ENCODE measurements around the gene S1PR4.
A peak's percentile ranks its signal among the peaks of the same experiment; 100 is the strongest.
"Not testable (repeated sequence)": the region's sequence is repeated elsewhere in the genome, so short reads cannot be mapped to it uniquely, and the experiment has no call there.

The S1PR4 gene

DNA sequence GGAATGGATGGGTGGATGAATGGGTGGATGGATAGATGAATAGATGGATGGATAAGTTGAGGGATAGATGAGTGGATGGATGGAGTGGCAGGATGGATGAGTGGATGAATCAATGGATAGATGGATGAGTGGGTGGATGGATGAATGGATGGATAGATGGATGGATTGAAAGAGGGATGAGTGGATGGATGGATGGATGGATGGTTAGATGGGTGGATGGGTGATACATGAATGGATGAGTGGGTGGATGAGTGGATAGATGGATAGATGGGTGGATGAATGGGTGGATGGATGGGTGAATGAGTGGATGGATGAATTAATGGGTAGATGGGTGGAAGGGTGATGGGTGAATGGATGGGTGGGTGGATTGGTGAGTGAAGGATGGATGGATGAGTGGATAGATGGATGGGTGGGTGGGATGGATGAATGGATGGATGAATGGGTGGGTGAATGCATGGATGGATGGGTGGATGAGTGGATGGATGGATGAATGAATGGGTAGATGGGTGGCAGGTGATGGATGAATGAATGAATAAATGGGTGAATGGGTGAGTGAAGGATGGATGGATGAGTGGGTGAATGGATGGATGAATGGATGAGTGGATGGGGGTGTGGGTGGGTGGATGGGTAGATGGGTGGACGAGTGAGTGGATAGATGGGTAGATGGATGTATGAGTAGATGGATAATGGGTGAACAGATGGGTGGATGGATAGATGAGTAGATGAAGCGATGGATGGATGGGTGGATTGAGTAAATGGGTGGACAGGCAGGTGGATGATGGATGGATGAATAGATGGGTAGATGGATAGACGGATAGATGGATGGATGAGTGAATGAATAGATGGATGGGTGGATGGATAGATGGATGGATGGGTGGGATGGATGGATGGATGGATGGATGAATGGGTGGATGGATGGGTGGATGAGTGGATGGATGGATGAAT is 25.0 kb upstream of the S1PR4 start:
- no peak for DNase-seq

DNA sequence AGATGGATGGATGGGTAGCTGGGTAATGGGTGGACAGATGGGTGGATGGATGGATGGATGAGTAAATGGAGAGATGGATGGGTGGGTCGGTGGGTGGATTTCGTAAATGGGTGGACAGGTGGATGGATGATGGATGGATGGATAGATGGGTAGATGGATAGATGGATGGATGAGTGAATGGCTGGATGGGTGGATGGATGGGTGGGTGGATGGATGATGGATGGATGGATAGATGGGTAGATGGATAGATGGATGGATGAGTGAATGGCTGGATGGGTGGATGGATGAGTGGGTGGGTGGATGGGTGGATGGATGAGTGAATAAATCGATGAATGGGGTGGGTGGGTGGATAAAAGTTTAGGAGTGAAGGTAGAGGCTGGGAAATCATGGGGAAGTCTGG is 24.1 kb upstream of the S1PR4 start:
- DNase-seq: not testable (repeated sequence)

DNA sequence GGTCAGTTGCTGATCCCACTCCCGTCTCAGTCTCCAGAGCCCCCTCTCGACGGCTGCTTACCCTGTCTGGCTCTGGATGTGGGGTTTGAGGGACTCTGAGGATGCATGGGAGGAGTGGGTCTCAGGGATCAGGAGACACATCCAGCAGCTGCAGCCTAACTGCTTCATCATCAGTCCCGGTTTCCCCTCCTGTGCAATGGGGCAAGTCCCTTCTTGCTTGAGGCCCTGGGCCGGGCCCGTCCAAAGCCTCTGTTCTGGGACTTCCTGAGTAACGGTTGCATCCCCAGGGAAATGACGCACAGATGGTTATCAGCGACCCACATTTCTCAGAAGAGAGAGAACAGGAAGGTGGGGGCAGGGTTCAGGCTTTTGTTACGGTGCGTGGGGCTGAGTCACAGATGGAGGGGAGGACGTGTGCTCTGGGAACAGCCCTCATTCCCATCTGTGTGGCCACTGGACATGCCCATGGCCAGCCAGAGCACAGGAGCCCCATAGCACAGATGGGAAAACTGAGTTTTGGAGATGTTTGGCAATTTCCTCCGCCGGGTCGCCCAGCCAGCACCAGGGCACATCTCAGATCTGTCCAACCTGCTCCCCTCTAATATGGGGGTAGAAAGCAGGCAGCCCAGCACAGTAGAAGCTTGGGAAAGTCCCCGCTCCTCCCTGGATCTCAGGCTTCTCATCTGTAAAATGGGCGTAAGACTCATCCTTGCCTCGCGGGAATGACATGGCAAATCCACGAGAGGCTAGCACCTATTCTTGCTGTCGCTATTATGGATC is 23.4 kb upstream of the S1PR4 start:
- peak; percentile 68 to 83 for DNase-seq

DNA sequence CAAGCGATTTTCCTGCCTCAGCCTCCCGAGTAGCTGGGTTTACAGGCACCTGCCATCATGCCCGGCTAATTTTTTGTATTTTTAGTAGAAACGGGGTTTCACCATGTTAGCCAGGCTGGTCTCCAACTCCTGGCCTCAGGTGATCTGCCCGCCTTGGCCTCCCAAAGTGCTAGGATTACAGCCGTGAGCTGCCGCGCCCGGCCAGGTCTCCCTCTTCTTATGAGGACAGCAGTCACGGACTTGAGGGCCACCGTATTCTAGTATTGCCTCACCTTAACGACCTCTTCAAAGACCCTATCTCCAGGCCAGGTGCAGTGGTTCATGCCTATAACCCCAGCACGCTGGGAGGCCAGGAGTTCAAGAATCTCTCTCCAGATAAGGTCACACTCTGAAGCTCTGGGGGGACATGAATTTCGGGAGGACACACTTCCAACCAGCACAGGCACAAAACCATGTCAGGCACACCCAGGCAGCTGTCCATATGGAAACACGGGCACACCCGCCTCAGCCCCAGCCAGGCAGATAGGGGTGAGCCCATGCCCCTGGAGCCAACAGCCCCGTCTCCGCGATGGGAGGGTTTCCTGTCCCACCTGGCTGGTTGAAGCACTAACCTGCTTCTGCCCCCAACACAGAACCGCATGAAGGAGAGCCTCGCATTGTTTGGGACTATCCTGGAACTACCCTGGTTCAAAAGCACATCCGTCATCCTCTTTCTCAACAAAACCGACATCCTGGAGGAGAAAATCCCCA is 21.3 kb upstream of the S1PR4 start:
- no peak for DNase-seq

DNA sequence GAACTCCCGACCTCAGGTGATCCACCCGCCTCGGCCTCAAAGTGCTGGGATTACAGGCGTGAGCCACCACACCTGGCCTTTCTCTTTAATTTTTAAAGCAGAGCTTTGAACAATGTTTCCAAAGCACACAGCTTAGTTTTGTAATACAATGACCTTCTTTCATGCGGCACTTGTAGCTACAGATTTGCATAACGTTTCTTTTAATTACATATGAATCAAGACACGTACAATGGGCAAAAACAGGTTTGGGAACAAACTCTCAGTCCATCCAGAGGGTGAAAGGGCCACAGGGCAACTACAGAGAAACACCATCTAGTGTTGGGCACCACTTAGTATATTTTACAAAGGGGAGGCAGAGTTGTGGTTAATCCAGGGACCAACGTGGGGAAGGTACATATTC is 19.0 kb upstream of the S1PR4 start:
- DNase-seq: no peak

DNA sequence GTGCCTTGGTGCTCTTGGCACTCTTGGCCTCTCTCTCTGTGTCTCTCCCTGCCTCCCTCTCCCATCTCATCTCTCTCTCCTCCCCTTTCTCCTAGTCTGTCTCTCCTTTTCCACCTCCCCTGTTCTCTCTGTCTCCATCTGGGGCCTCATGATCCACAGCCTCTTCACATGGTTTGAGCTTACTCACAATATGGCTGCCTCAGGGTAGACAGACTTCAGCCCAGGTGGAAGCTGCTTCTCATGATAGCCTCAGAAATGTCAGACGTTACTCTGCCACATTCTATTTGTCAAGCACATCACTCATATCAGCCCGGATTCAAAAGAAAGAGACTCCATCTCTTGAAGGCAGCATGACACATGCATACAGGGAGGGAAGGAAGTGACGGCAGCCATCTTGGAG is 18.4 kb upstream of the S1PR4 start:
- DNase-seq: no peak

DNA sequence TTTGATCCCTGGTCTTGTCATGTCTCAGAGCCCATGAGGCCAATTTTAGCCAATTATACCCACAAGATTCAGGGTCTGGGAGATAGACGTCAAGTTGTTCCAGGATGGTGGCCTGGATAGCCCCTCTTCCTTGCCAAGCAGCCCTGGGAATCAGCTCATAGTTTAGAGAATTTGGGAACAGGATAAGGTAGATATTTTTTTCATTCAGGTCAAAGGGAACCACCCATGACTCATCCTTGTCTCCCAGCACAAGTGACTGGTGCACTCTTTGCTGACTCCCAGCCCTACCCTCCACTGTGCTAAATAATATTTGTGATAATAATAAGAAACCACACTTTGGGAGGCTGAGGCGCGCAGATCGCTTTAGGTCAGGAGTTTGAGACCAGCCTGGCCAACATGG is 17.1 kb upstream of the S1PR4 start:
- DNase-seq: no peak

DNA sequence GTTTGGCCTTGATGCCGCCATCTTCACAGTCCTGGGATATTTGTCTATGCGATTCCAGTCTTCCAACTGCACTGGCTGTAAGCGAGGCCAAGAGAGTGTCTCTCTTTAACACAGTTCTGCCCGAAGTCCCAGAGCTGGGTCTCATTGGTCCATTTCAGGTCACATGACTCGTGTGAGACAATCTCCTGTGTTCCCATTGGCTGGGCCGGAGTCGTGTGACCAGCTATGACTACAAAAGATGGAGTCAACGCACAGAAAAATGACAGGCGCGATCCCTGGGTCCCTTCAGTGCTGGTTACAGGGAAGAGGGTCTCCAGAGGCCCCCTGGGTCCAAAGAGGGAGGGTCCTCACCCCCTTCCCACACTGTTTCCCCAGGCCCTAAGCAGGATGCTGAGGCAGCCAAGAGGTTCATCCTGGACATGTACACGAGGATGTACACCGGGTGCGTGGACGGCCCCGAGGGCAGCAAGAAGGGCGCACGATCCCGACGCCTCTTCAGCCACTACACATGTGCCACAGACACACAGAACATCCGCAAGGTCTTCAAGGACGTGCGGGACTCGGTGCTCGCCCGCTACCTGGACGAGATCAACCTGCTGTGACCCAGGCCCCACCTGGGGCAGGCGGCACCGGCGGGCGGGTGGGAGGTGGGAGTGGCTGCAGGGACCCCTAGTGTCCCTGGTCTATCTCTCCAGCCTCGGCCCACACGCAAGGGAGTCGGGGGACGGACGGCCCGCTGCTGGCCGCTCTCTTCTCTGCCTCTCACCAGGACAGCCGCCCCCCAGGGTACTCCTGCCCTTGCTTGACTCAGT is 15.9 kb upstream of the S1PR4 start:
- no peak for DNase-seq

DNA sequence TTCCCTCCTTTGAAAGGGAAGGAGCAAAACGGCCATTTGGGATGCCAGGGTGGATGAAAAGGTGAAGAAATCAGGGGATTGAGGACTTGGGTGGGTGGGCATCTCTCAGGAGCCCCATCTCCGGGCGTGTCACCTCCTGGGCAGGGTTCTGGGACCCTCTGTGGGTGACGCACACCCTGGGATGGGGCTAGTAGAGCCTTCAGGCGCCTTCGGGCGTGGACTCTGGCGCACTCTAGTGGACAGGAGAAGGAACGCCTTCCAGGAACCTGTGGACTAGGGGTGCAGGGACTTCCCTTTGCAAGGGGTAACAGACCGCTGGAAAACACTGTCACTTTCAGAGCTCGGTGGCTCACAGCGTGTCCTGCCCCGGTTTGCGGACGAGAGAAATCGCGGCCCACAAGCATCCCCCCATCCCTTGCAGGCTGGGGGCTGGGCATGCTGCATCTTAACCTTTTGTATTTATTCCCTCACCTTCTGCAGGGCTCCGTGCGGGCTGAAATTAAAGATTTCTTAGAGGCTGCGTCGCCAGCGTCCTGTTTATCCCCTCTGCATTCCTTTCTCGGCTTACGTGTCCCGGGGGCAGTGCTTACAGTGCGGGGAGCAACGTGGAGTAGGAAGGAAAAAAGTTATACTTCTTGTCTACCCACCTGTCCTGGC is 15.2 kb upstream of the S1PR4 start:
- DNase-seq: peak; percentile 66

DNA sequence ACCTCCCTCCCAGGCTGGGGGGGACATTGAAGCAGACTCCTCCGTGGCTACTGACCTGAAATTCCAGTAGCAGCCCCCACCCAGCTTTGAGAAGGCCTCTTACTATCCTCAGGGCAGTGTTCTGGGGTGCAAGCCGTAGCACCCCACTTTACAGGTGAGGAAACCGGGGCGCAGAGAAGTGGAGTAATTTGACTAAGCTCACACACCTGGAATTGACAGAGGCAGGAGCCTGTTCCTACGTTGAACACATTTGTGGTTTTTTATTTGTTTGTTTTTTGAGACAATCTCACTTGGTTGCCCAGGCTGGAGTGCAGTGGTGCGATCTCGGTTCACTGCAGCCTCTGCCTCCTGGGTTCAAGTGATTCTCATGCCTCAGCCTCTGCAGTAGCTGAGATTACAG is 14.6 kb upstream of the S1PR4 start:
- no peak for DNase-seq

DNA sequence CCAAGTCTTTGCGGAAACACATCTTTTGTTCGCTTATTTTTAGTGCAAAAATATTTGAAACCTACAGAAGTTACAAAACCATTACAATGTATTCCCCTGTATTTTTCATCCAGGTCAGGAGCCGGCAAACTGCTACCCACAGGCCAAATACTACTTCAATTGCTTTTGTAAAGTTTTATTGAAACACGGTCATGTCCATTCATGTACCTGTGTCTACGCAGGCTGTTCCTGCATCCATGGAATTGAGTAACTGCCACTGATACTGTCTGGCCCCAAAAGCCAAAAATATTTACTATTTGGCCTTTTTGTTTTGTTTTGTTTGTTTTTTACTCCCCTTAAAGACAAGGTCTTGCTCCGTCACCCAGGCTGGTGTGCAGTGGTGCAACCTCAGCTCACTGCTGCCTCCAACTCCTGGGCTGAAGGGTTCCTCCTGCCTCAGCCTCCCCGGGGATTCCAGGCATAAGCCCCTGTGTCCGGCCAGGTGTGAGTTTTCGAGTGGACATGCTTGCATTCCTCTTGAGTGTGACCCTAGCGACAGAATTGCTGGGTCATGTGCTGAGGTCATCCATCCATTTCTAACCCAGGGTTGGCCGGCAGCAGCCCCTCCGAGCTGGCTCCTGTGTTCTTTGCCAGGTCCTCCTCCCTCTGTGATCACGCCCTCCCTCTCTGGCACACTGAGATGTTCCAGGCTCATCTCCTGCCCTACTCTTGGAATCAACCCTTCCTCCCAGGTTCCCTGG is 10.9 kb upstream of the S1PR4 start:
- no peak for DNase-seq

DNA sequence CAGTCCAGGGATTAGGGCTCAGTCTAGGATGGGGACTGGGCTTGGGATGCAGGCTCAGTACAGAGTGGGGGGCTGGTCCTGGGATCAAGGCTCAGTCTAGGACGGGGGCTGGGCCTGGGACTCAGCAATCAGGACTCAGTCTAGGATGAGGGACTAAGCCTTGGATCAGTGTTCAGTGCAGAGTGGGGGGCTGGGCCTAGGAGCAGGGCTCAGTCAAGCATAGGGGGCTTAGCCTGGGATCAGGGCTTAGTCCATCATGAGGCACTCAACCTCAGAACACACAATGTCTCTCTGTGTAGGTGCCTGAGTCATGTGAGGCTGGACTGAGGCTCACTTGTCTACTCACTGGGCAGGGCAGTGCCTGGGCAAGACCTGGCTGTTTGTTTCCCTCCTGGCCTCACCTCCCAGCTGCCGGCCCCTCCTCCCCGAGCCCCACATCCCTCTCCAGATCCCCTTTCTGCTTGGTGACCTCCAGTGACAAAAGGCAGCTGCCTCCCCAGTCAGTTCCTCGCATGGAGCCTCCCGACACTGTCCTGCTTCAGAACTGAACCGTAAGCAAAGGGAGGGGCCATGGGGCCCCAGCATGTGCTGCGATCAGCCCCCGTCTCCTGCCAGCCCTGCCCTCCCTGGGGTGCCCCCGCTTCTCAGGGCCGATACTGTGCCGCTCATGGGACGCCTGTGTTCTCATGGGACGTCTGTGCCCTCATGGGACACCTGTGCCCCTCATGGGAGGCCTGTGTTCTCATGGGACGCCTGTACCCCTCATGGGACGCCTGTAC is 6.5 kb upstream of the S1PR4 start:
- no peak for DNase-seq

DNA sequence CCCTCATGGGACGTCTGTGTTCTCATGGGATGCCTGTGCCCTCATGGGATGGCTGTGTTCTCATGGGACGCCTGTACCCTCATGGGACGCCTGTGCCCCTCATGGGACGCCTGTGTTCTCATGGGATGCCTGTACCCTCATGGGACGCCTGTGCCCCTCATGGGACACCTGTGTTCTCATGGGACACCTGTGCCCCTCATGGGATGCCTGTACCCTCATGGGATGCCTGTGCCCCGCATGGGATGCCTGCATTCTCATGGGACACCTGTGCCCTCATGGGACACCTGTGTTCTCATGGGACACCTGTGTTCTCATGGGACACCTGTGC is 5.9 kb upstream of the S1PR4 start:
- not testable (repeated sequence) for DNase-seq

DNA sequence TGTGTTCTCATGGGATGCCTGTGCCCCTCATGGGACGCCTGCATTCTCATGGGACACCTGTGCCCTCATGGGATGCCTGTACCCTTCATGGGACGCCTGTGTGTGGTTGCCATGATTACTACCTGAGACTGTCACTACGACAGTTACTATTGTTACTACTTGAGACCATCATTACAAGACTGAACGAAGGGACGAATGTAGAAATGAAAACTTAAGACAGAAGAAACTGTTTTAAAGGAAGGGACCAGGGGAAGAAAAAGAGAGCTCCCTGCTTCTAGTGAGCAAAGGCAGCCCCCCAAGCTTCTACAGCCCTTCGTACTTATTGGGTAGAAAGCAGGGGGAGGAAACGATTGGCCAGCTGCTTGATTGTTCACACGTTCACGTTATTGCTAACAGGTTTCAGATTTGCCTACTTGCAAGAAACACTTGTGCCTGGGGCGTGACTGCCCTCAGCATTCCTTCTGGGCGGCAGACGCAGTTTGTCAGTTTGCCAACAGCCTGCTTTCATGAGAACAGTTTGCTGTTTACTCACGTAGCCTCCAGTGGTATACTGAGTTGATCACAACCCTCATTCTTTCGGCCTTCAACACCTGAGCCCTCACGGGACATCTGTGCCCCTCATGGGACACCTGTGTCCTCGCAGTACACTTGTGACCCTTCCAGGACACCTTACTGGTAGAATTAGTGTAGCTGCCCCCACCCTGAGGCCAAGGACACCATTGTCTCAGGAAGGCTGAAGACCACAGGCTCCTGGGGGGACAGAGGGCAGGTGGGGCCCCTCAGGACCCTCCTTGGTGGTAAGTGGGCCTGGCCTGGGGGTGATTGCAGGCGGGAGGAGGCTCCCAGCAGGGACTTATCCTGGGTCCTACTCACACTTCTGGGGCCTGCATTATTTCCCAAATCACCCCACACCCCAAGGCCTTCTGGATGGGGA is 2.5 kb upstream of the S1PR4 start:
- DNase-seq: no peak

DNA sequence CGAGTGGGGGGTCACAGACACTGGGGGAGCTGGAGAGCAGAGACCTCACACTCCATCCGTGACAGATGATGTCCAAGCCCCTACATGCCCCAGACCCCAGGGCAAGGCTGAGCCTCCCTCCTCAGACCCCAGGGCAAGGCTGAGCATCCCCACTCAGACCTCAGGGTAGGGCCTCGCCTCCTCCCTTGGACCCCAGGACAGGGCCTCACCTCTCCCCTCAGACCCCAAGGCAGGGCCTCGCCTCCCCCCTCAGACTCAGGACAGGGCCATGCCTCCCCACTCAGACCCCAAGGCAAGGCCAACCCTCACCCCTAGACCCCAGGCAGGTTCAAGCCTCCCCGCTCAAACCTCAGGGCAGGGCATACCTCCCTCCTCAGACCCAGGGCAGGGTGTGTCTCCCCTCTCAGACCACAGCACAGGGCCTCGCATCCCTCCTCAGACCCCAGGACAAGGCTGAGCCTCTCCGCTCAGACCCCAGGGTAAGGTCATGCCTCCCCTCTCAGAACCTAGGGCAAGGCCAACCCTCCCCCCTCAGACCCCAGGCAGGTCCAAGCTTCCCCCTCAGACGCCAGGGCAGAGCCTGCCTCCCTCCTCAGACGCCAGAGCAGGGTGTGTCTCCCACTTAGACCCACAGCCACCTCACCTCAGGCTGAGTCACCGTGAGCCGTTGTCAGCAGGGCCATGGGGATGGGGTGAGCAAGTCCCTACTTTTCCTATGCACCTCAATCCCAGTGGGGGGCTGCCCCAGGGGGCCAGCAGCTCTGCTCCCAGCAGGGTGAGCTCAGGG is 1.7 kb upstream of the S1PR4 start:
- DNase-seq: peak in 1 of 2 donors; percentile 59

DNA sequence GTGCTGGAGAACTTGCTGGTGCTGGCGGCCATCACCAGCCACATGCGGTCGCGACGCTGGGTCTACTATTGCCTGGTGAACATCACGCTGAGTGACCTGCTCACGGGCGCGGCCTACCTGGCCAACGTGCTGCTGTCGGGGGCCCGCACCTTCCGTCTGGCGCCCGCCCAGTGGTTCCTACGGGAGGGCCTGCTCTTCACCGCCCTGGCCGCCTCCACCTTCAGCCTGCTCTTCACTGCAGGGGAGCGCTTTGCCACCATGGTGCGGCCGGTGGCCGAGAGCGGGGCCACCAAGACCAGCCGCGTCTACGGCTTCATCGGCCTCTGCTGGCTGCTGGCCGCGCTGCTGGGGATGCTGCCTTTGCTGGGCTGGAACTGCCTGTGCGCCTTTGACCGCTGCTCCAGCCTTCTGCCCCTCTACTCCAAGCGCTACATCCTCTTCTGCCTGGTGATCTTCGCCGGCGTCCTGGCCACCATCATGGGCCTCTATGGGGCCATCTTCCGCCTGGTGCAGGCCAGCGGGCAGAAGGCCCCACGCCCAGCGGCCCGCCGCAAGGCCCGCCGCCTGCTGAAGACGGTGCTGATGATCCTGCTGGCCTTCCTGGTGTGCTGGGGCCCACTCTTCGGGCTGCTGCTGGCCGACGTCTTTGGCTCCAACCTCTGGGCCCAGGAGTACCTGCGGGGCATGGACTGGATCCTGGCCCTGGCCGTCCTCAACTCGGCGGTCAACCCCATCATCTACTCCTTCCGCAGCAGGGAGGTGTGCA is 587 bp downstream of the S1PR4 start:
- no peak for DNase-seq

DNA sequence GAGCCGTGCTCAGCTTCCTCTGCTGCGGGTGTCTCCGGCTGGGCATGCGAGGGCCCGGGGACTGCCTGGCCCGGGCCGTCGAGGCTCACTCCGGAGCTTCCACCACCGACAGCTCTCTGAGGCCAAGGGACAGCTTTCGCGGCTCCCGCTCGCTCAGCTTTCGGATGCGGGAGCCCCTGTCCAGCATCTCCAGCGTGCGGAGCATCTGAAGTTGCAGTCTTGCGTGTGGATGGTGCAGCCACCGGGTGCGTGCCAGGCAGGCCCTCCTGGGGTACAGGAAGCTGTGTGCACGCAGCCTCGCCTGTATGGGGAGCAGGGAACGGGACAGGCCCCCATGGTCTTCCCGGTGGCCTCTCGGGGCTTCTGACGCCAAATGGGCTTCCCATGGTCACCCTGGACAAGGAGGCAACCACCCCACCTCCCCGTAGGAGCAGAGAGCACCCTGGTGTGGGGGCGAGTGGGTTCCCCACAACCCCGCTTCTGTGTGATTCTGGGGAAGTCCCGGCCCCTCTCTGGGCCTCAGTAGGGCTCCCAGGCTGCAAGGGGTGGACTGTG is 1.2 kb downstream of the S1PR4 start:
- DNase-seq: no peak

All from stimulated activated CD4-positive, alpha-beta T cell treated with anti-CD3 and anti-CD28 coated beads, Interleukin-2, amount 100 ng/mL, for 48 hours (primary cell).